Stomach smooth muscle (tissue), 2 donors: ENCODE measurements around the gene RUFY3.
A peak's percentile ranks its signal among the peaks of the same experiment; 100 is the strongest.
"Not testable (repeated sequence)": the region's sequence is repeated elsewhere in the genome, so short reads cannot be mapped to it uniquely, and the experiment has no call there.

Experiments used
- H3K27ac ChIP-seq: one replicate; pipeline ENCODE4 v1.7.0; 2013; ENCODE audit warnings: mild to moderate bottlenecking, low read length, inconsistent platforms
- H3K27me3 ChIP-seq, 2 donors: one replicate each; pipeline ENCODE4 v1.7.0; 2013; ENCODE audit warnings: low read length in 2 of 2; ENCODE audit not compliant: insufficient read depth in 2 of 2, control insufficient read depth in 1 of 2
- H3K36me3 ChIP-seq, 2 donors: one replicate each; pipeline ENCODE4 v1.7.0; 2013; ENCODE audit warnings: low read length in 2 of 2; ENCODE audit not compliant: control insufficient read depth in 2 of 2, insufficient read depth in 2 of 2
- H3K4me1 ChIP-seq: one replicate; pipeline ENCODE4 v1.7.0; 2013; ENCODE audit warnings: low read length; ENCODE audit not compliant: control insufficient read depth, insufficient read depth
- H3K4me3 ChIP-seq, 2 donors: one replicate each; pipeline ENCODE4 v1.7.0; 2013; ENCODE audit warnings: low read length in 2 of 2
- H3K9ac ChIP-seq, 2 donors: one replicate each; pipeline ENCODE4 v1.7.0; 2013; ENCODE audit warnings: low read length in 2 of 2, mild to moderate bottlenecking in 1 of 2
- H3K9me3 ChIP-seq, 2 donors: one replicate each; pipeline ENCODE4 v1.7.0; 2013; ENCODE audit warnings: low read length in 2 of 2; ENCODE audit not compliant: control insufficient read depth in 2 of 2
- donor health status: healthy.
- donor health status: Pancreatic carcinoma.

The RUFY3 gene

DNA sequence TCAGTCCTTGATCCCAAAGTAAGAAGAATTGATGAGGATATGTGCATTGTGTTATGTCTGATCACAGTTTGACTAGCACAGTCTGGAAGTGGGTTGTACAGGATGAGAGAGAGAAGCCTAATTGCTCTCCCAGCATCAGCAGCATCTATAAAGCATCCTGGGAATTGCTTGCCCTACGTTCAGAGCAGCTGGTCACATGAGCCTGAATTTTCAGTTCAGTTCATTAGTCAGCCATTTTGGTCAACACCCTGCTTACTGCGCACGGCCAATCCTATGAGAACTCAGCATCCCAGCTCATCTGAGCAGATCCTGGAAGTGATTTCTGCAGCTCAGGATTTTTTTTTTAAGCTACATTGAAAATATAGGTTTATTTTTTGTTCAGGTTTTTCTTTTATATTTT is at the start of gene RUFY3:
RUFY3 (plus strand) TSS at position 218 of the 400 bp plus-strand sequence. CDS start 610 bp downstream, outside the sequence.
- Histone ChIP-seq H3K27ac (peak within 1 kb of the TSS; percentile 59), H3K36me3 (no peaks in the 10 kb centered on the region), H3K9ac (peak within 1 kb of the TSS; percentile 52 to 61), H3K27me3 (no peaks in the 10 kb centered on the region), H3K4me3 (peak within 1 kb of the TSS; percentile 76 to 98), H3K9me3 (no peaks in the 10 kb centered on the region), H3K4me1 (peaks cover 4% of the 10 kb centered on the region)

- H3K9ac ChIP-seq = no peak overlapping the region
- H3K9me3 ChIP-seq = no peaks in the 10 kb centered on the region
- H3K27ac ChIP-seq = no peak overlapping the region
- no peaks in the 10 kb centered on the region for H3K4me1 ChIP-seq
- no peaks in the 10 kb centered on the region for H3K27me3 ChIP-seq
- no peak overlapping the region for H3K4me3 ChIP-seq
- H3K36me3 ChIP-seq = no peaks in the 10 kb centered on the region
Measured at GRCh38 chr4:70674191-70674590, 47.6 kb upstream of the RUFY3 start.

DNA sequence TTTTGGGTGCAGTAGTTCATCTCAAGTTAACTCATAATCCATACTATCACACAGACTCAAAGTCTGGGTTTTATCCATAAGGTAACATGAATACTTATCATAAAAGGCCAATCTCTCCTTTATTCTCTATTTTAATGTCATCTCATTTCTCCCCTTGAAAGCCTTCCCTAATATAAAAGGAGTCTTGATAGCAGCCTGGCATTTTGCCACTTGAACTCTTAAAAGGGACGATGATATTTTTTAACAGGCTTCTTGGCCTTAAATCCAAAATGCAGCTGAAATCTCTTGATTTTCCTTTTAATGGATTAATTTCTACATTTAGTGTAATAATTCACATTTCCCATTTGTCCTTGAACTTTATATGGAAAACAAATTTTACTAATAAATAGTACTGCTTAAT is 47.0 kb upstream of the RUFY3 start:
- Histone ChIP-seq H3K4me3 (no peak overlapping the region), H3K36me3 (no peaks in the 10 kb centered on the region), H3K27ac (no peak overlapping the region), H3K27me3 (no peaks in the 10 kb centered on the region), H3K9ac (no peak overlapping the region), H3K9me3 (no peaks in the 10 kb centered on the region), H3K4me1 (no peaks in the 10 kb centered on the region)

DNA sequence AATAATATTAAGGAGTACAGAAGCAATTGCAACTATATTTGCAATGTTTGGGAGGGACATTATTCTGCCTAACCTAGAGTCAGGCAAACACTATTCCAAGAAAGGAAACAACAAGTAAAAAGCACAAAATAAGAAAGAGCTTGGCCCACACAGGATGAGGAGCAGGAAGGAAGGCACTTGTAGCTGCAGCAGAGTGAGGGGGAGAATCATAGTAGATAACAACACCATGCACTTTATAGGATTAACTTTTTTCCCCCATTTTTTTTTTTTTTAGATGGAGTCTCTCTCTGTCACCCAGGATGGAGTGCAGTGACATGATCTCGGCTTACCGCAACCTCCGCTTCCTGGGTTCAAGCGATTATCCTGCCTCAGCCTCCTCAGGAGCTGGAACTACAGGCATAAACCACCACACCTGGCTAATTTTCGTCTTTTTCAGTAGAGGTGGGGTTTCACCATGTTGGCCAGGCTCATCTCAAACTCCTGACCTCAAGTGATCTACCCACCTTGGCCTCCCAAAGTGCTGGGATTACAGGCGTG is 45.1 kb upstream of the RUFY3 start:
- no peak overlapping the region for H3K4me3 ChIP-seq
- no peaks in the 10 kb centered on the region for H3K4me1 ChIP-seq
- no peaks in the 10 kb centered on the region for H3K36me3 ChIP-seq
- H3K9me3 ChIP-seq = no peaks in the 10 kb centered on the region
- no peak overlapping the region for H3K9ac ChIP-seq
- H3K27me3 ChIP-seq = no peaks in the 10 kb centered on the region
- no peak overlapping the region for H3K27ac ChIP-seq

GRCh38 chr4:70678383-70678999 is 43.3 kb upstream of the RUFY3 start:
- Histone ChIP-seq H3K27ac (no peak overlapping the region), H3K9ac (no peak overlapping the region), H3K4me1 (no peaks in the 10 kb centered on the region), H3K36me3 (no peaks in the 10 kb centered on the region), H3K27me3 (no peaks in the 10 kb centered on the region), H3K4me3 (no peak overlapping the region), H3K9me3 (no peaks in the 10 kb centered on the region)

- Histone ChIP-seq H3K9me3 (no peaks in the 10 kb centered on the region), H3K4me1 (no peaks in the 10 kb centered on the region), H3K4me3 (no peak overlapping the region), H3K9ac (no peak overlapping the region), H3K36me3 (no peaks in the 10 kb centered on the region), H3K27ac (no peak overlapping the region), H3K27me3 (no peaks in the 10 kb centered on the region)
Measured at GRCh38 chr4:70680934-70681333, 40.8 kb upstream of the RUFY3 start.

GRCh38 chr4:70681704-70682103 is 40.1 kb upstream of the RUFY3 start:
- Histone ChIP-seq H3K36me3 (no peaks in the 10 kb centered on the region), H3K9ac (no peak overlapping the region), H3K9me3 (no peaks in the 10 kb centered on the region), H3K4me1 (no peaks in the 10 kb centered on the region), H3K27me3 (no peaks in the 10 kb centered on the region), H3K4me3 (no peak overlapping the region), H3K27ac (no peak overlapping the region)

GRCh38 chr4:70682142-70682541 is 39.6 kb upstream of the RUFY3 start:
- H3K9me3 ChIP-seq, H3K9ac ChIP-seq, H3K36me3 ChIP-seq, H3K4me1 ChIP-seq, H3K27ac ChIP-seq, H3K27me3 ChIP-seq, H3K4me3 ChIP-seq: not testable (repeated sequence)

DNA sequence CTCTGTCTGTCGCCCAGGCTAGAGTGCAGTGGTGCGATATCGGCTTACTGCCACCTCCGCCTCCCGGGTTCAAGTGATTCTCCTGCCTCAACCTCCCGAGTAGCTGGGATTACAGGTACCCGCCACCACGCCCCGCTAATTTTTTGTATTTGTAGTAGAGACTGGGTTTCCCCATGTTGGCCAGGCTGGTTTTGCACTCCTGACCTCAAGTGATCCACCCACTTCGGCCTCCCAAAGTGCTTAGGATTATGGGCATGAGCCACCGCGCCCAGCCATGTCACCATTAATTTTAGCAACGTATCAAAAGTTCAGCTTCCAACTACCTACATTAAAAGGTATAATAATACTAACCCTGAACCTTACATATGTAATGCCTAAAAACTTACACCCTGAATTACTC is 34.4 kb upstream of the RUFY3 start:
- peak overlapping the region; percentile 97 for H3K27ac ChIP-seq
- no peaks in the 10 kb centered on the region for H3K9me3 ChIP-seq
- peaks cover 18% of the 10 kb centered on the region for H3K4me1 ChIP-seq
- peak overlapping the region; percentile 96 to 99 for H3K9ac ChIP-seq
- no peaks in the 10 kb centered on the region for H3K27me3 ChIP-seq
- no peaks in the 10 kb centered on the region for H3K36me3 ChIP-seq
- peak overlapping the region; percentile 69 to 100 for H3K4me3 ChIP-seq

GRCh38 chr4:70687821-70688794 is 33.7 kb upstream of the RUFY3 start, which contains the start of gene UTP3:
TSS of gene UTP3 (plus strand) at chr4:70688532. CDS start at chr4:70688678, 146 bp downstream.
- H3K9ac ChIP-seq = peak within 1 kb of the TSS; percentile 96 to 99
- H3K4me1 ChIP-seq = peaks cover 18% of the 10 kb centered on the region

More at GRCh38 chr4:70687821-70688794, 33.7 kb upstream of the RUFY3 start, which contains the start of gene UTP3:
- Histone ChIP-seq H3K27me3 (no peaks in the 10 kb centered on the region), H3K27ac (peak within 1 kb of the TSS; percentile 97), H3K4me3 (peak within 1 kb of the TSS; percentile 98 to 100), H3K36me3 (no peaks in the 10 kb centered on the region), H3K9me3 (no peaks in the 10 kb centered on the region)
